NB4 (cell line): ENCODE measurements around the gene ZNF644.

Experiments used
- DNase-seq: peaks from one replicate; pipeline ENCODE4 v3.0.0; 2010; ENCODE audit warnings: low read depth
- H3K4me3 ChIP-seq: one replicate; pipeline ENCODE4 v1.5.1; 2011; ENCODE audit warnings: mild to moderate bottlenecking, low read depth, low read length, moderate library complexity
- CTCF ChIP-seq: IDR thresholded peaks from one replicate; pipeline ENCODE4 v1.5.1; 2012; ENCODE audit warnings: low read depth, low read length
- MAX ChIP-seq: IDR thresholded peaks from 2 replicates; pipeline ENCODE4 v1.6.1; 2011; ENCODE audit warnings: low read depth, low read length
- MYC ChIP-seq: IDR thresholded peaks from 2 replicates; pipeline ENCODE4 v1.6.1; 2011; ENCODE audit warnings: low read depth, low read length
- POLR2A ChIP-seq: IDR thresholded peaks from 2 replicates; pipeline ENCODE4 v1.6.1; 2011; ENCODE audit warnings: mild to moderate bottlenecking; ENCODE audit not compliant: insufficient read length; ENCODE audit errors: extremely low read depth

Gene ZNF644

GRCh38 chr1:91038582-91038981 is 16.7 kb upstream of the ZNF644 start:
- H3K4me3 ChIP-seq: no peak overlapping the region
- DNase-seq: no peak
- TF ChIP-seq MYC: no peak
- no peak for TF ChIP-seq MAX
- TF ChIP-seq CTCF: no peak
- no peak for TF ChIP-seq POLR2A

- TF ChIP-seq POLR2A (no peak), MYC (no peak), CTCF (no peak), MAX (no peak)
- no peak for DNase-seq
- no peak overlapping the region for H3K4me3 ChIP-seq
Measured at GRCh38 chr1:91036894-91037829, 15.3 kb upstream of the ZNF644 start.

GRCh38 chr1:91032349-91032748 is 10.5 kb upstream of the ZNF644 start:
- DNase-seq: no peak
- no peak overlapping the region for H3K4me3 ChIP-seq
- TF ChIP-seq POLR2A (no peak), CTCF (no peak), MAX (no peak), MYC (no peak)

- DNase-seq: no peak
- TF ChIP-seq CTCF: no peak
- no peak for TF ChIP-seq MYC
- TF ChIP-seq POLR2A: no peak
- TF ChIP-seq MAX: no peak
- H3K4me3 ChIP-seq: no peak overlapping the region
Measured at GRCh38 chr1:91031081-91031480, 9.2 kb upstream of the ZNF644 start.

- DNase-seq: no peak
- TF ChIP-seq CTCF (peak; percentile 12), MYC (no peak), POLR2A (no peak)
- no peak overlapping the region for H3K4me3 ChIP-seq
Measured at GRCh38 chr1:91026777-91027176, 4.9 kb upstream of the ZNF644 start.
